ENCODE data around the gene MARCHF9.
"Not testable (repeated sequence)": the region's sequence is repeated elsewhere in the genome, so short reads cannot be mapped to it uniquely, and the experiment has no call there.

MARCHF9 gene

GRCh38 chr12:57754411-57755193 lies at the start of gene MARCHF9:
MARCHF9 (plus strand) TSS chr12:57755103; CDS start chr12:57755529, 426 bp downstream.
- peak; percentile 49 for DNase-seq (ENCODE audit: low read depth)

DNA sequence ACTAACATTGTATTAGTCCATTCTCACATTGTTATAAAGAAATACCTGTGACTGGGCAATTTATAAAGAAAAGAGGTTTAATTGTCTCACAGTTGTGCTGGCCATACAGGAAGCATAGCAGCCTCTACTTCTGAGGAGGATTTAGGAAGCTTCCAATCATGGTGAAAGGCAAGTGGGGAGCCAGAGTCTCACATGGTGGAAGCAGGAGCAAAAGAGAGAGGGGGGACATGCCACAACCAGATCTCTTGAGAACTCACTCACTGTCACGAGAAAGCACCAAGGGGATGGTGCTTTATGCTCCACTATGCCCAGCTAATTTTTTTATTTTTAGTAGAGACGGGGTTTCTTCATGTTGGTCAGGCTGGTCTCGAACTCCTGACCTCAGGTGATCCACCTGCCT lies 47.7 kb upstream of the MARCHF9 start:
- DNase-seq (ENCODE audit: low read depth): no peak

GRCh38 chr12:57708296-57708695 lies 46.6 kb upstream of the MARCHF9 start:
- no peak for DNase-seq (ENCODE audit: low read depth)

DNA sequence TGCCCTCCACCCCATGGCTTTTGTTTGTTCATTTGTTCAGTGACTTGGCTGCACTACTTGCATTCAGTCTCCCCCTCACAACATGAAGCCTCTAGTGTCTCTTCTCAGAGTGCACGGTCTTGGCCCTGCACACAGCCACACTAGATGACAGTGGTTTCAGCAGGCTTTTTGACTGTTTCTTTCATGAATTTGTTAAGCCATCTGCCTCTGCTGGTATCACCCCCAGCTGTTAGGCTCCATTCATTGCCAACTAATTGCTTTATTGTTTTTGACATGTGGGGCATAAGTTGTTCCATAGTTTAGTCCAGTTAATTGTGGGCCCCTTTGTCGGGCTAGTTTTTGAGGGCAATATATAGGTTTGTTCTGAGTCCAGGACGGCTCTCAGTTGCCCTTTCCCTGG lies 42.2 kb upstream of the MARCHF9 start:
- DNase-seq (ENCODE audit: low read depth): no peak

- DNase-seq (ENCODE audit: low read depth): no peak
Measured at GRCh38 chr12:57713209-57713608, 41.7 kb upstream of the MARCHF9 start.

DNA sequence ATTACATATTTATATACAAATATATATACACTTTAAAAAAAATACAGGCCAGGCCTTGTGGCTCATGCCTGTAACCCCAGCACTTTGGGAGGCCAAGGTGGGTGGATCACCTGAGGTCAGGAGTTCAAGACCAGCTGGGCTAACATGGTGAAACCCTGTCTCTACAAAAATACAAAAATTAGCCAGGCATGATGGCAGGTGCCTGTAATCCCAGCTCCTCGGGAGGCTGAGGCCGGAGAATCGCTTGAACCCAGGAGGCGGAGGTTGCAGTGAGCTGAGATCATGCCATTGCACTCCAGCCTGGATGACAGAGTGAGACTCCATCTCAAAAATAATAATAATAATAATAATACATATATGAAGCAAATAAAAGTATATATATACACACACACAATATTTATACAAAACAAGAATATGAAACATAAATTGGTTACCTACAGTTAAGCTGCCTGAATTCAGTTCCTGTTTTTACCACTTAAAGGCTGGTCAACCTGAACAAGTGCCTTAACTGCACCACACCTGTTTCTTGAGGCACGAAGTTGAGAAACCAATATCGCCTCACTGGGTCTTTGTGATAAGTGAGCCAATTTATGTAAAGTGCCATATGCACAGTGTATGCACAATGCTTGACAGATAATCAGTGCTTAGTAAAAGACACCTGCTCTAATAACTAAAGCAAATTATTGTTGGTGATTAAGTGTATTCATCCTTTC lies 39.7 kb upstream of the MARCHF9 start:
- not testable (repeated sequence) for DNase-seq (ENCODE audit: low read depth)

- no peak for DNase-seq (ENCODE audit: low read depth)
Measured at GRCh38 chr12:57715786-57716185, 39.1 kb upstream of the MARCHF9 start.

DNA sequence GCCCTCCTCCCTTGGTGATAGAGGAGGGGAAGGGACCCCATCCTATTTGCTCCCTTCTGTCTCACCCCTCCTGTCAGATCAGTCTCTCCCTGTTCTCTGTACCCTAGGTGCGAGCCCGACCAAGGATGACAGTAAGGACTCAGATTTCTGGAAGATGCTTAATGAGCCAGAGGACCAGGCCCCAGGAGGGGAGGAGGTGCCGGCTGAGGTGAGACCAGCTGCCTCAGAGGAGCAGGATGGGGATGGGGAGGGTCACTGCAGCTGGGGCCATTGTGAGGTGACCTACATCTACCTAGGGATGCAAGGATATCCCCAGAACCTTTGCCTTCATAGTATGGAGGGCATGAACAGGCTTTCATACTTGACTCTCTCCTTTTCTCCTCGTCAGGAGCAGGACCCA lies 38.6 kb upstream of the MARCHF9 start:
- no peak for DNase-seq (ENCODE audit: low read depth)

- DNase-seq (ENCODE audit: low read depth): no peak
Measured at GRCh38 chr12:57717131-57717530, 37.8 kb upstream of the MARCHF9 start.

GRCh38 chr12:57717846-57718640 lies 36.9 kb upstream of the MARCHF9 start:
- DNase-seq (ENCODE audit: low read depth): no peak

- no peak for DNase-seq (ENCODE audit: low read depth)
Measured at GRCh38 chr12:57718641-57719528, 36.0 kb upstream of the MARCHF9 start.

GRCh38 chr12:57719777-57720605 lies 34.9 kb upstream of the MARCHF9 start:
- no peak for DNase-seq (ENCODE audit: low read depth)

GRCh38 chr12:57720606-57721595 lies 34.0 kb upstream of the MARCHF9 start:
- no peak for DNase-seq (ENCODE audit: low read depth)

DNA sequence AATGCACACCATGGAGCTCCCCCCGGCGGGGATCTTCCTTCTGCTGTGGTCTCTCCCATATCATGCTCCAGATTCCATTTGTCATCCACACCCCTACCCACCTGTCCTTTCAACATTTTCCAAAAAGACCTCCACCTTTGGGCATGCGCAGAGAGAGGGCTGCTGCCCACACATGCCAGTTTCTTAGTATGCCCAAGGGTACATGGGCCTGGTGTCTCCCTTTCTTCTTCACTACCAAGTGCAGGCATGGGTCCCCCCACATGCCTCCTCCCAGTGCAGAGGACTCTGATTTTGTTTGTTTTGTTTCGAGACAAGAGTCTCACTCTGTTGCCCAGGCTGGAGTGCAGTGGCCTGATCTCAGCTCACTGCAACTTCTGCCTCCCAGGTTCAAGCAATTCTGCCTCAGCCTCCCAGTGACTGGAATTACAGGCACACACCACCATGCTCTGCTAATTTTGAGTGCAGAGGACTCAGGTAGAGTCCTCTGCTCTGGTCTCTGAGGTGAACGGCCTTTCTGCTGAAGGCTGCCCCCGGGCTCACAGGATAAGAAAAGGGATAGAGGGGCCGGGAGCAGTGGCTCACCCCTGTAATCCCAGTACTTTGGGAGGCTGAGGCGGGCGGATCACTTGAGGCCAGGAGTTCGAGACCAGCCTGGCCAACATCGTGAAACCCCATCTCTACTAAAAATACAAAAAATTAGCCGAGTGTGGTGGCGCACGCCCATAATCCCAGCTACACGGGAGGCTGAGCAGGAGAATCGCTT lies 32.9 kb upstream of the MARCHF9 start:
- not testable (repeated sequence) for DNase-seq (ENCODE audit: low read depth)

- DNase-seq (ENCODE audit: low read depth): no peak
Measured at GRCh38 chr12:57722716-57723629, 31.9 kb upstream of the MARCHF9 start.

GRCh38 chr12:57723630-57723962 lies 31.3 kb upstream of the MARCHF9 start:
- DNase-seq (ENCODE audit: low read depth): no peak

- DNase-seq (ENCODE audit: low read depth): no peak
Measured at GRCh38 chr12:57724003-57724935, 30.6 kb upstream of the MARCHF9 start.

Measured in CMK (cell line).